ENCODE measurements around the gene EPHA6. TPM values are rescaled to one million over a fixed set of nuclear protein-coding genes. Genes with fewer than 3 reads are reported as not detected.

The EPHA6 gene
- total RNA-seq, 1 donor from 2014 or later = 0.11 TPM

DNA sequence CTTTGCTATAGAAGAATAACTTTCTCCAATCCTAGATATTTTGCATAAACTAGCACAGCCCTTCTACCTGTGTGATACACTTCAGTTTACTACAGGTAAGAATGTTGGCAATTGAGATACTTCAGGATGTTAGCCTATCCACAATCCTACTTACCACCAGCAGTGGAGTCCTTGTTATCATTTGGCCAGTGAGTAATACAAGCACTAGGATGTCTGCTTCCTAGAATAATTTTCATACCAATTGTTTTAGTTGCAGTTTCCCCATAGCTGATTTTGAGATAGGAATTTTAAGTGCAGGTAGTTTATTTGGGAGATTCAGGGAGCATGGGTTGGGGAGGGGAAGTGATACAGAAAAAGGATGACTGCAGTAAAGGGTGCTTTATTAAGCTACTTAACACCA lies 147.2 kb downstream of the EPHA6 start:
- Mint-ChIP-seq H3K4me1 (no peaks in the 10 kb centered on the region), H3K27ac (no peak overlapping the region), H3K4me3 (no peak overlapping the region), H3K27me3 (ENCODE audit: insufficient read depth, low read depth) (no peaks in the 10 kb centered on the region), H3K9me3 (no peaks in the 10 kb centered on the region), H3K36me3 (no peaks in the 10 kb centered on the region)
- TF ChIP-seq EZH2 (IDR thresholded peaks at IDR 0.05) (no peak), EZH2phosphoT487 (IDR thresholded peaks at IDR 0.05) (no peak)
- TF ChIP-seq, protein P1, sequence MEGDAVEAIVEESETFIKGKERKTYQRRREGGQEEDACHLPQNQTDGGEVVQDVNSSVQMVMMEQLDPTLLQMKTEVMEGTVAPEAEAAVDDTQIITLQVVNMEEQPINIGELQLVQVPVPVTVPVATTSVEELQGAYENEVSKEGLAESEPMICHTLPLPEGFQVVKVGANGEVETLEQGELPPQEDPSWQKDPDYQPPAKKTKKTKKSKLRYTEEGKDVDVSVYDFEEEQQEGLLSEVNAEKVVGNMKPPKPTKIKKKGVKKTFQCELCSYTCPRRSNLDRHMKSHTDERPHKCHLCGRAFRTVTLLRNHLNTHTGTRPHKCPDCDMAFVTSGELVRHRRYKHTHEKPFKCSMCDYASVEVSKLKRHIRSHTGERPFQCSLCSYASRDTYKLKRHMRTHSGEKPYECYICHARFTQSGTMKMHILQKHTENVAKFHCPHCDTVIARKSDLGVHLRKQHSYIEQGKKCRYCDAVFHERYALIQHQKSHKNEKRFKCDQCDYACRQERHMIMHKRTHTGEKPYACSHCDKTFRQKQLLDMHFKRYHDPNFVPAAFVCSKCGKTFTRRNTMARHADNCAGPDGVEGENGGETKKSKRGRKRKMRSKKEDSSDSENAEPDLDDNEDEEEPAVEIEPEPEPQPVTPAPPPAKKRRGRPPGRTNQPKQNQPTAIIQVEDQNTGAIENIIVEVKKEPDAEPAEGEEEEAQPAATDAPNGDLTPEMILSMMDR (IDR thresholded peaks at IDR 0.05) = no peak
- Histone ChIP-seq H3K79me2 (ENCODE audit: low read depth) (no peaks in the 10 kb centered on the region), H3K9ac (no peak overlapping the region), H4K20me1 (ENCODE audit: low read depth) (no peaks in the 10 kb centered on the region), H3K4me1 (no peaks in the 10 kb centered on the region), H3K36me3 (no peaks in the 10 kb centered on the region), H2AFZ (replicated peaks) (no peak overlapping the region), H3F3A (ENCODE audit: low read depth) (no peaks in the 10 kb centered on the region), H3K9me3 (ENCODE audit: low read depth) (no peaks in the 10 kb centered on the region), H3K27ac (no peak overlapping the region), H3K4me3 (no peak overlapping the region), H3K27me3 (no peaks in the 10 kb centered on the region), H3K4me2 (no peak overlapping the region)
- no peak for DNase-seq (ENCODE audit: low spot score)

DNA sequence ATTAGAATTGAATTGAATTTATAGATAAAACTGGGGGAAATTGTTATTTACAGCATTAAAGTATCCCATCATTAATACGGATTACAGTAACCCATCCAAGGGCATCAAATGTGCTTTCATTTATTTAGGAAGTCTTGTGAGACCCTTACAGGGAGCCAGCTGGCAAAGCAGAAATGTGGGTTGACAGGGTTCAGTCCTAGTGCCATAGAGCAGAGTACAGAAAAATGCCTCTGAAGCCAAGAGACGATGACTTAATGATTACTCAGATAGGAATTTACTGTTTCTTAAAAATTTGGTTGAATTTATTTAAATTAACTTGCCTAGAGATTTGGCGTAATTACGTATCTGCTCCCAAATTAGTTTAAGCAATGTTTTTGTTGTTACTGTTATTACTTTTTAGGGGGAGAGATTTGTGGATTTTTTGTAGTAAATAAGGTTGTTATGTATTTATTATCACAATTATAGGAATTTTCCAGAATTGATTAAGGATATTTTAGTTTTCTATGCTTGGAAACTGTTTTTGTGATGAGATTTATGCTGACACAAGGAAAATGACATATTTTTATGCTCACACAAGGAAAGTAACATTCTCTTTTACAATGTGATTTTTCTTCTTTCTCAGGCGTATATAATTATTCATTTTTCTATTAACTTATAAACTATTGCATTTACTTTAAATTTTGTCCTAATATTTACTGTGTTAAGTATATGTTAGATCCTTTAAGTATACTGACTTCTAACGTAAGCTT lies 152.0 kb downstream of the EPHA6 start:
- H3K27ac Mint-ChIP-seq = no peak overlapping the region

DNA sequence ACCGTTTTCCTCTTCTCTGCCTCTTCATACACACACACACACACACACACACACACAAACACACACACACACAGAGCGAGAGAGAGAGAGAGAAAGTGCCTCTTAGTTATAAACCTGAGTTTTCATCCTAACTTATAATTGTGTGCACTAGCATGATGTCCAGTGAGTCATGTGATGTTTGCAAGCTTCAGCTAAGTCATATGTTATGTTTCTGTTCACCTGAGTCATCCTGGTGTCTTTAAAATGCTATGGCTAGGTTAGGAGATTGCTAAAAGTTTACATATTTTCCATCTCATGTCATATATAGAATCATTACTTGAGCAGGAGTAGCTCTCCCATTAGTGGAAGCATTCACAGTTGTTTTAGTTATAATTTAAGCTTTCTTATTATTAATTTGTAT lies 155.8 kb downstream of the EPHA6 start:
- Histone ChIP-seq H3K9ac (no peak overlapping the region), H3K9me3 (ENCODE audit: low read depth) (no peaks in the 10 kb centered on the region), H3K79me2 (ENCODE audit: low read depth) (no peaks in the 10 kb centered on the region), H3K4me3 (no peak overlapping the region), H3K27me3 (no peaks in the 10 kb centered on the region), H3K4me2 (no peak overlapping the region), H3K27ac (no peak overlapping the region), H4K20me1 (ENCODE audit: low read depth) (no peaks in the 10 kb centered on the region), H3F3A (ENCODE audit: low read depth) (no peaks in the 10 kb centered on the region), H3K4me1 (no peaks in the 10 kb centered on the region), H3K36me3 (no peaks in the 10 kb centered on the region), H2AFZ (replicated peaks) (no peak overlapping the region)
- no peaks in the 10 kb centered on the region for H3K36me3 Mint-ChIP-seq
- no peaks in the 10 kb centered on the region for H3K4me1 Mint-ChIP-seq
- no peak for TF ChIP-seq EZH2phosphoT487 (IDR thresholded peaks at IDR 0.05)
- TF ChIP-seq, protein P1 (IDR thresholded peaks at IDR 0.05) = no peak
- TF ChIP-seq EZH2 (IDR thresholded peaks at IDR 0.05) = no peak
- no peak overlapping the region for H3K27ac Mint-ChIP-seq
- H3K27me3 Mint-ChIP-seq (ENCODE audit: insufficient read depth, low read depth) = no peaks in the 10 kb centered on the region
- H3K4me3 Mint-ChIP-seq = no peak overlapping the region
- H3K9me3 Mint-ChIP-seq = no peaks in the 10 kb centered on the region
- no peak for DNase-seq (ENCODE audit: low spot score)

More for the DNA sequence above, 152.0 kb downstream of the EPHA6 start:
- Mint-ChIP-seq H3K4me3 (no peak overlapping the region), H3K27me3 (ENCODE audit: insufficient read depth, low read depth) (no peaks in the 10 kb centered on the region), H3K9me3 (no peaks in the 10 kb centered on the region), H3K4me1 (no peaks in the 10 kb centered on the region), H3K36me3 (no peaks in the 10 kb centered on the region)
- H2AFZ ChIP-seq (replicated peaks) = no peak overlapping the region
- H3K4me2 ChIP-seq = no peak overlapping the region
- no peaks in the 10 kb centered on the region for H3K9me3 ChIP-seq (ENCODE audit: low read depth)
- H3K27ac ChIP-seq = no peak overlapping the region
- no peak overlapping the region for H3K4me3 ChIP-seq
- H3K4me1 ChIP-seq = no peaks in the 10 kb centered on the region
- TF ChIP-seq, protein P1 (IDR thresholded peaks at IDR 0.05) = no peak
- TF ChIP-seq EZH2phosphoT487 (IDR thresholded peaks at IDR 0.05) (no peak), EZH2 (IDR thresholded peaks at IDR 0.05) (no peak)
- no peak overlapping the region for H3K9ac ChIP-seq
- H3K36me3 ChIP-seq = no peaks in the 10 kb centered on the region
- no peaks in the 10 kb centered on the region for H4K20me1 ChIP-seq (ENCODE audit: low read depth)
- no peak for DNase-seq (ENCODE audit: low spot score)
- H3K27me3 ChIP-seq = no peaks in the 10 kb centered on the region
- H3K79me2 ChIP-seq (ENCODE audit: low read depth) = no peaks in the 10 kb centered on the region
- no peaks in the 10 kb centered on the region for H3F3A ChIP-seq (ENCODE audit: low read depth)

All from neural progenitor cell (in vitro differentiated cells).